HG03432 (cell line): Measurements from ENCODE around the gene GNG7.

Source experiments
- ATAC-seq: cut with Tn5 transposase; IDR thresholded peaks from one replicate; pipeline ENCODE4 v1.9.1; 2021; ENCODE audit warnings: mild to moderate bottlenecking, moderate library complexity; ENCODE audit not compliant: unreplicated experiment

The GNG7 gene

DNA sequence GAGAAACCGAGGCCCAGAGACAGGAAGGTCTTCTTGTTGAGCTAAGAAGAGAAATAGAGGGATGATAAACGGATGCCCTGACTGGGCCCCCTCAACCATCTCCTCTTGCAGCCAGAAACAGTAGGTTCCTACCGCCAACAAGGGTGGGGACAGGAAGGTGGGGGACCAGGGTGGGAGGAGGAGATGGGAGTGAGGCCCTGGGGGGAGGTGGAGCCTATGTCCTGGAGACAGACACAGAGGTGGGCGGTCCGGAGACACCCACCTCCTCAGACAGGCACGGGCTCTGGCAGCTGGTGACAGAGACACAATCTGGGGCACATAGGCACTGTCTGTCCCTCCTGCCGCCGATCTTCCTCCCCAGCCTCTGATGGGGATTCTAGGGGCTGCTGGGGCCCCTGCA is 209.6 kb downstream of the GNG7 start:
- no peak for ATAC-seq

DNA sequence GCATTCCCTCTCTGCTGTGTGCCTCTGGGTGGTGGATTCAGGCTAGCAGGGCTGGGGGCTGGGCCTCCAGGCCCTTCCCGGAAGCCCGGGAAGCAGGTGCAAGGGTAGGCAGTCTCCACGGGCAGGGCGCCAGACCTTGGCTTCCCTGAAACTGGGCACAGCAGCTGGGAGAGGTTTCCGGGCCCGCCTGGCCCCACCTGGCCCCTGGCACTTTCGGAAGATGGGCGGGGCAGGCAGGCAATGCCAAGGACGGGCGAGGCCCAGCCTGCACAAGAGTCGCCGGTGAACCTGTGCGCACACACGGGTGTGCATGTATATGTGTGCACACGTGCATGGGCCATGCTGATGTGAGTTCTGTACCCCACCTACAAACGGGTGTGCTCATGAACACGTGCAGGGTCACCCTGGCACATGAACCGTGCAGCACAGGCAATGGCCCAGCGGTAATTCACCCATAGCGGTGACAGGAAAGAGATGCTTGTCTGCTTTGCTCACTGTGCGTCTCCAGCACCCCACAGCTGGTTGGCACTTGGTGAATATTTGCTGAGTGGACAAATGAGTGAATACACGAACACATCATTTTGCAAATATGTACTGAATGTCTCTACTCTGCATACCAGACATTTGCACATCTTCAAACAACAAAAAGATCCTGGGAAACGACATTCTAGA is 211.2 kb downstream of the GNG7 start:
- no peak for ATAC-seq

DNA sequence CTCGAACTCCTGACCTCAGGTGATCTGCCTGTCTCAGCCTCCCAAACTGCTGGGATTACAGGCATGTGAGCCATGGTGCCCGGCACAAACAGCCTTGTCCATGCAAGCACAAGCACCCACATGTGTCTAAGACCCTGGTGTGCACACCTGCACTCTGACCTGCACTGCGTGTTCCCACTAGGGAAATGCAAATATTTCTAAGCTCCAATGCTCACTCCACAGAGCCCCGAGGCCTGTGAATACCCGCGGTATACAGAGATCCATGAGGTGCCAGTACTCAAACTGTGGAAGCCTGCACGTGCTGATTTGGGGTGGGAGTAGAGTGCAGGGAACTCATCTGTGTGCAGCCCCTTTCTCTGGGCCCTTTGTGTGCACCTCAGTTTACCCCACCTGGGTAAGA is 211.8 kb downstream of the GNG7 start:
- no peak for ATAC-seq

DNA sequence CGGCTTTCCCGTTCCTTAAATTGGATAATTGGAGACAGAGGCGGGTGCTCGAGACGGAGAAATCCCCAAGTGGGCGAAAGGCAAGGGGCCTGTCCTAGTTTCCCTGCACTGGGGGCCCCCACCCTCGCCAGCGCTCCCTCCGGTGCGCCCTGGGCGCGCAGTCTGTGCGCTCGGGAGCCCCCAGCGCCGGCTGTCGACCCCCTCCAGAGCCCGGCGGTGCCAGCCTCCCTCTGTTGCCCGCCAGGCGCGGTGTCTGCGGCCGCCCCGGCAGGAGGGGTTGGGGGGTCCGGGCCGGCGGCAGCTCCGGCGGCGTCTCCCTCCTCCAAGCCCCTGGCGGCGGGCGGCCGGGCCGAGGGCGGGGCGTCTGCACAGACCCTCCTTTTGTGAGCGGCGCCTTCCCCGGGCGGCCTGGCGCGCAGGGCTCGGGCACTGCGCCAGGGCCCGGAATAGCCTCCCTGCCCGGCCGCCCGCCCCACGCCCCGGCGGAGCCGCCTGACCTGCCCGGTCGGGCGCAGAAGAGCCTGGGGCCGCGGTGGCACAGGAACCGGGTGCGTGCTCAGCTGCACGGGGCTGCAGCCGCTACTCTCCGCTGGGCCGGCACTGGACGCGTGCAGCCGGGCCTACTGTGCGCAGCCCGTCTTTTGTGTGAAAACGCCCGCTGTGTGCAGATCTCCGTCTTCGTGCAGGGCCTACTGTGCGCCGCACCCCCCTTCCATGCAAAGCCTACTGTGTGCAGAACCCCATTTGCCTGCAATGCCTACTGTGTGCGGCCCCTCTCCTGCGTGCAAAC is 213.4 kb downstream of the GNG7 start:
- no peak for ATAC-seq

DNA sequence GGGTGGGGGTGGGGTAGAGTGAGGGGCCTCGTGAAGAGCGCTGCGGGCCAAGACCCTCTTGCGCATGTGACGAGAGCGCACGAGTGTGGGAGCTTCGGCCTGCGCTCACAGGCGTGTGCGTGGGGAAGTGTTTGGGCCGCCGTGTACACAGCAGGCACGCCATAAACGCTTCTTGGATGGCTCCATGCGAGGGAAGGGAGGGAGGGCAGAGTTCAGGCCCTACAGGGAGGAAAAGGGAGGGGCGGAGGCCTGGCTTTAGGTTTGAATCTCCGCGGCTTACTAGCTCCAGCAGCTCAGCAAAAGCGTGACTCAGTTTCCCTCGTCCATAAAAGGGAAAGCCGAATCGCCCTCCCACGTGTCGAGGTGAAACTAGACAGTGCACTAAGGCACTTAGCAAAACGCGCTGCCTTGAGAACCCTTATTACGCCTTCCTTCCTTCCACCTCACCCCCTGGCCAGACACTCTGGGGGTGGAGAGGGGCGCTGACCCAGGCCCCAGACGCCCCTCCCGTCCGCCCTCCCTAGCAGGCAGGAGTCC is 214.0 kb downstream of the GNG7 start:
- ATAC-seq: no peak

DNA sequence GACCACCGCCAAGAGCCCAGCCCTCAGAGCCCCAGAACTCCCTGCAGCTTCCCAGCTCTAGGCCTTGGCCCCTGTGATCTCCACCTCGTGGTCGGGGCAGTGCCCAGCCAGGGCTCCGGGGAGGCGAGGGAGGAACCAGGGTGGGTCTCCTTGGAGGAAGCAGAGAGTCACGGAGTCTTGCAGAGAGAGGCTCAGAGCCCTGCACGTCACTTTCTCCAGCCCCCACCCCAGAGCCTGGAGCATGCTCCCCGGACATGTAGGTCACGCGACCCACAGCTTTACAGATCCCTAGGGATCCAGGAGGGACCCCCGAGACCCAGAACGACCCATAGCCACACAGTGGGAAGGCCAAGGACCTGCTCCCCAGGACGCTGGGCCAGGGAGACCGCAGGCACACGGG is 214.7 kb downstream of the GNG7 start:
- no peak for ATAC-seq

DNA sequence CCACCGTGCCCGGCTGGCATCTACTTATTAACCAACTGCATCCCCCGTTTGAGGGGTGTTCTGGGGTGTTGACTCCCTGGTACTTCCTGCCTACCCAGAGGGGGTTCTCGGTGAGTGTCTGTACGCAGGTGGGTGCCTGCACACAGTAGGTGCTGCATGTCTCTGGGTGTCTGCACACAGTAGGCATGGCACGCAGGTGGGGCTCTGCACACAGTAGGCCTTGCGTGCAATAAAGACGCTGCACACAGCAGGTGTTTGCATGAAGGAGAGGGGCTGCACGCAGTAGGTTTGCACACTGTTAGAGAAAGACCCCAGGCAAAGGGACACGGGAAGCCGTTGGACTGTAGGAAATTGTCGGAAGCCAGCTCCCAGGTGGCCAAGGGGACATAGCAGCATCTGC is 215.4 kb downstream of the GNG7 start:
- ATAC-seq: no peak

DNA sequence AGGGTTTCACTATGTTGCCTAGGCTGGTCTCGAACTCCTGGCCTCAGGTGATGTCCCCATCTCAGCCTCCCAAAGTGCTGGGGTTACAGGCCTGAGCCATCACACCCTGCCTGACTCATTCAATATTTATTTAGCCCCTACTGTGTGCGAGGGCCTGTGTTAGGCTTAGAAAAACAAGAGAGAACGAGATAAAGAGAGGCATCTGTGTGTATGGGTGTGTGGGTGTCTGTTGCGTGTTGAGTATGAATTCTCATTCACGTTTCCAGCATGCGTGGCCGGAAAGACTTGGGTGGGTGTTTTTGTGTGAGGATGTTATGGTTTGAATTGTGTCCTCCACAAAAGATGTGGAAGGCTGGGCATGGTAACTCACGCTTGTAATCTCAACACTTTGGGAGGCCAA is 217.1 kb downstream of the GNG7 start:
- no peak for ATAC-seq

DNA sequence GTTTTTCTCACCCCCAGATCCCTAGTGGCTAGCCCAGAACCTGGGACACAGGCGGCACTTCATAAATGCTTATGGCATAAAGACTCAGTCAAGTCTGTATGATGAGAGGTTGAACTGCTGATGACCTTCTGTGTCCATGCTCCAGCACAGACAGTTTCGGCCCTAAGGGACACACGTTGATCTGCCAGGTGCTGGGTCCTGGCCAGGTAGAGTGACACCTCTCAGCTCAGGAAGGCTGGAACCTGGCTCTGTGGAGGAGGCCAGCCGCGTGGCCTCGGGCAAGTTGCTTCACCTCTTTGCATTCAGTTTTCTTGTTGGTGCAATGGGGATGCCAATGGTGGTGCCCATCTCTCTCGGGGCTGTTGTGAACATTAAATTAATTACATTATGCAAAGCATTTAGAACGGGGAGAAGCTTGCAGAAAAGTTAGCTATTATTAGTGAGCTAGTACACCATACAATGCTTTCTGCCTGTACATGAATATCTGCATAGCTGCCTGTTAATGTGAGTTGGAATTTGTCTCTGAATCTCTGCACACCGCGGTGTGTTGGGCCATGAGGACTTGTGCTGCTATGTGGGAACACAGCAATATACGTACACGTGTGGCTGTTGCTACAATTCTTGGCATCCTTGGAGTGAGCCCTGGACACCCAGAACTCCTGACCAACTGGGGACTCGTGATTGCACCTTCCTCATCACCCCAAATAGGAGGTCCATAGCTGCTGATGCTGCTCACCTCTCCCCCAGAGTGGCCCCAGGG is 218.1 kb downstream of the GNG7 start:
- ATAC-seq: no peak

DNA sequence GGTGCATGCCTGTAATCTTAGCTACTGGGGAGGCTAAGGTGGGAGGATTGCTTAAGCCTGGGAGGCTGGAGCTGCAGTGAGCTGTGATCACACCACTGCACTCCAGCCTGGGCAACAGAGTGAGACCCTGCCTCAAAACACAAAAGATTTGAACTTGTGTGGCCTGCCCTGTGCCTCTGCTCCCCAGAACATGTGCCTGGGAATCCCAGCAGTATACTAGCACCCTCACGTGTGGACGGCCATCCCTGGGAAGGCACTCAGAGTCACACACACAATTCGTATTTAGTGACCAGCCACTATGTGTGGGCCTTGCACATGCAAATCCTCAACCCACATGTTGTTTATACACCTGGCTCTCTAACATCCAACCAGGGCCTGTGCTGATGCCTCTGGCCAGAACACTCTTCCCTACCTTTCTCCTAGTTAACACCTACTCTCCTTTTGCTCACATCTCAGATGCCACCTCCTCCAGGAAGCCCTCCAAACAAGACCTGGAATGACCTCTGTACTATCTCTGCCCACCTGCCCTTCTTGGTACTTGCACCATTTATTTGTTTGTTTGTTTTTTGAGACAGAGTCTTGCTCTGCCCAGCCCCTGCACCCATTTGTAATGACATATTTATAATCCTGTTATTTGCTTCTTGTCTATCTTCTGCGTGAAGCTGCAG is 218.9 kb downstream of the GNG7 start:
- no peak for ATAC-seq

DNA sequence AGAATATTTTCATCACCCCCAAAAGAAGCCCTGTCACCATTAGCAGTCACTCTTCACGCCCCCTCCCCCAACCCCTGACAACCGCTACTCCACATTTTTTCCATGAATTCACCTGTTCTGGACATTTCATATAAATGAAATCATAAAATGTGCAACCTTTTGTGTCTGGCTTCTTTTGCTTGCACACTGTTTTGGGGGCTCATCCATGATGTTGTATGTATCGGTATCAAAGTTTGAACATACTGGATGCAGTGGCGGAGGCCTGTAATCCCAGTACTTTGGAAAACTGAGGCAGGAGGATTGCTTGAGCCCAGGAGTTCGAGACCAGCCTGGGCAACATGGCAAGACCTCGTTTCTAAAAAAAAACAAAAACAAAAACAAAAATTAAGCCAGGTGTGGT is 219.4 kb downstream of the GNG7 start:
- ATAC-seq: no peak

DNA sequence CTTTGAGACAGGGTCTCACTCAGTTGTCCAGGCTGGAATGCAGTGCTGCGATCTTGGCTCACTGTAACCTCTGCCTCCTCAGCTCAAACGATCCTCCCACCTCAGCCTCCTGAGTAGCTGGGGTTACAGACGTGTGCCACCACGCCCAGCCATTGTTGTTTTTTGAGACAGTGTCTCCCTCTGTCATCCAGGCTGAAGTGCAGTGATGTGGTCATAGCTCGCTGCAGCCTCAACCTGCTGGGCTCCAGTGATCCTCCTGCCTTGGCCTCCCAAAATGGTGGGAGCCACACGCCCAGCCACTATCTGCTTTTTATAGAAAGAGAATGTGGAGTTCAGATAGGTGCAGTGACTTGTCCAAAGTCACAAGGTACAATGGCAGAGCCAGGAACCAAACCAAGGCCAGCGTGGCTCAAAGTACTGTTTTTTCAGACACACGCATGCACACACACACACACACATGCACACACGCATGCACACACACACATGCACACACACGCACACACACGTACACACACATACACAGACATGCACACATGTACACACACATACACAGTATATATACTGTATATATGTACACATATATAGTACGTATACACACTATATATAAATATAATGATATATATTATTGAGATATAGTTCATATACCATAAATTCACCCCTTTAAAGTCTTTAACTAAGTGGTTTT is 220.0 kb downstream of the GNG7 start:
- no peak for ATAC-seq

DNA sequence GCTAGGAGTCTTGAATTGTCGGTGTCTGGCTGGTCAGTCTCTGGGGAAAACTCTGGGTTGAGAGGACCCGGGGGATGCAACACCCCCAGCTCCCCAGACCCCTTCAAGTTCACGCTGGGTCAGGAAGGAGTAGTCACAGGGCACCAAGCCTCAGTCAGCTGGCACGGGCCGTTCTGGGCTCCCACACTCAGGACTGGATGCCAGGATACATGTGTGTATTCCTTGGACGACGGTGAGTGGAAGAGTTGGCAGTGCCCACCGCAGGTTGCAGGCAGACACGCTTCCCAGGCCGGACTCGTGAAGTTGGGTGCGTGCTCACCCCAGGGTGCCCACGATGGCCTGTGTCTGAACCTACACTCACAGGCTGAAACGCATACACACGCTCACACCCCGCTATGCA is 221.0 kb downstream of the GNG7 start:
- ATAC-seq: no peak

DNA sequence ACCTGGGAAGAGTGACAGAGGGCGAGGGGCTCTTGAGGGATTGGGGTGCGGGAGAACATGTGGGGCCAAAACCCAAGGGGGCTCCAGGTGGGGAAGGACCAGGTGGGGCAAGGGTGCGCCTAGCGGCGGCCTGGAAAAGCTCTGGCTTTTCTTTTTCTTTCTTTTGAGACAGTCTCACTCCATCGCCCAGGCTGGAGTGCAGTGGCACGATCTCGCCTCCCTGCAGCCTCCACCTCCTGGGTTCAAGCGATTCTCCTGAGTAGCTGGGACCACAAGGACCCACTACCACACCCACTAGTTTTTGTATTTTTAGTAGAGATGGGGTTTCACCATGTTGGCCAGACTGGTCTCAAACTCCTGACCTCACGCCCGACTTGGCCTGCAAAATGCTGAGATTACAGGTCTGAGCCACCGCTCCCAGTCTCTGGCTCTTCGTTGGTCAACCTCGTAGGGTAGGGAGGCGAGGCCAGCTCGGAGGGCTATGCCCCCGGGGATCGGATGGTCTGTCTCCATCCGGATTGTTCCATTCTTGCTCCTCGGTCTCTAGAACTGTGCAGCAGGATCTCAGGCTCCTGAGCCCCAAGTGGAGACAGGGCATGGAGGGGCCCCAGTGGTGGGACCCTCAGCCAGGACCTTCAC is 222.8 kb downstream of the GNG7 start:
- no peak for ATAC-seq

DNA sequence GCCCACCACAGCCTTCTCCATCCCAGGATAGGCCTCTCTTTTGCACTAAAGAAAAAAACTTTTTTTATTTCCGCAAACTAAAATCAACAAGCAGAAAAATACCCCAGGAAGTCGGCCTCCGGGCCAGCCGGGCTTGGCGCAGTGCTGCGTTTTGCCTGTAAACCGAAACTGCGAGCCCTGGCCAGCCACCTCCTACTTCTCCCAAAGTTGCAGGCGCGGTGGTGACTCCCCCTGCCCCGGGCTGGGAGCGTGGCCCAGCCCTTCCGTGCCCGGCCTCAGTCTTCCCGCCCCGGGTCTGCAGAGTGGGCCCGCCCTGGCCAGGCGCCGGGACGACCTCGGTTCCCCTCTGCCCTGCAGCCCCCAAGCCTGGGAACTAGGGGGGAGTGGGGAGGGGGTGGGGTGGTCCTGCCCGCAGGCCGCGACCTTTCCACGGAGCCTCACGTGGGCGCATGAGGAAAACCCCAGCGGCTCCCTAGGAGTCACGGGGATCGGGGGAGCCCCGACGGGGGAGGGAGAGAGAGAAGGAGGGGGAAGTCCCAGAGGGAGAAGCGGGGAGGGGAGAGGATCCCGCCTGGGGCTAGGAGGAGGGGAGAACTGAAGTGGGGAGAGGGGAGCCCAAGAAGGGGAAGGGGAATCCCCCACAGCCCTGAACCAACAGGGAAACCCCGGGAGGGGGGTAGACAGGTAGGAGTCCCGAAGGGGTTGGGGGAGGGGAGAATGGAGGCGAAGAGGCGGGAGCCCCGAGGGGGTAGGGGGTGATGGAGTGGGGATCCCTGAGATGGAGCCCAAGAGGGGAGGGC is 223.5 kb downstream of the GNG7 start:
- no peak for ATAC-seq

DNA sequence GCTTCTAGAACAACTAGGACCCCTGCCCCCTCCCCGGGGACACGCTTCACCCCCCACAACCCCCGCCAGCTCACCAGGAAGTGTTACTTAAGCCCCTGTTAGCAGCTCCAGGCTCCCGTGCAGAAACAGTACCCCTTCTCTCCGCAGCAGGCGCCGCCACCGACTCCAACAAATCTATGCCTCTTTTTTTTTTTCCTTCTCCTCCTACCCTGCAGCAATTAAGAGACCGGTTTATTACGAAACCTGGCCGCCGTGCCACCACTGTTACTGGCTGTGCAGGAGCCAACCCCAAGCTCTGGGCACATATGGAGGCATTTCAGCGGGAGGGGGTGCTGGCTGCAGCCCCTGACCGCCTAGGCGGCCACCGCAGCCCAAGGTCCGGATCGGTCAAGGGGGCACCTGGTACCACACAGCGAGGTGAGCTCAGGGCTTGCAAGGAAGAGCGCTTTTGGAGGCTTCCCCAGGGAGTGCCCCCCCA is 224.2 kb downstream of the GNG7 start:
- no peak for ATAC-seq

DNA sequence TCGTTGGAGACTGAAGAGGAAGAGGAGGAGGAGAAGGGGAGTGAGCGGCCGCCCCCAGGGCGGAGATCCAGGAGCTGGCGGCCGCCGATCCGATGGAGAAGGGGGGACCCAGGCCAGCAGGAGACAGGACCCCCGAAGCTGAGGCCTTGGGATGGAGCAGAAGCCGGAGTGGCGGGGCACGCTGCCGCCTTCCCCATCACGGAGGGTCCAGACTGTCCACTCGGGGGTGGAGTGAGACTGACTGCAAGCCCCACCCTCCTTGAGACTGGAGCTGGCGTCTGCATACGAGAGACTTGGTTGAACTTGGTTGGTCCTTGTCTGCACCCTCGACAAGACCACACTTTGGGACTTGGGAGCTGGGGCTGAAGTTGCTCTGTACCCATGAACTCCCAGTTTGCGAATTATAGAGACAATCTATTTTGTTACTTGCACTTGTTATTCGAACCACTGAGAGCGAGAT is 224.7 kb downstream of the GNG7 start:
- ATAC-seq: no peak

DNA sequence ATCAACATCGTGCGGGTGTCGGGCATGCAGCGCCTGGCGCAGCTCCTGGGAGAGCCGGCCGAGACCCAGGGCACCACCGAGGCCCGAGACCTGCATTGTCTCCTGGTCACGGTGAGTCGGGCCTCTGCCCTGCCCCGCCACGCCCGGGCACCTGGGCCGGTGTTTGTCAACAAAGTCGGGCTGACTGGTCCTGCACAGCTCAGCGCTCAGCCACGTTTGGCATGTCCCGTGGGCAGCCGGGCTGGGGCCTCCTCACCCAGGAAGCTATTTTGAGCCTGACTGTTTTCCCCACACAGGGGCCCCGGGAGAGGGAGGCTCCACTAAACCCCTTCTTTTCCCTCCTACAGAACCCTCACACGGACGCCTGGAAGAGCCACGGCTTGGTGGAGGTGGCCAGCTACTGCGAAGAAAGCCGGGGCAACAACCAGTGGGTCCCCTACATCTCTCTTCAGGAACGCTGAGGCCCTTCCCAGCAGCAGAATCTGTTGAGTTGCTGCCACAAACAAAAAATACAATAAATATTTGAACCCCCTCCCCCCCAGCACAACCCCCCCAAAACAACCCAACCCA is 225.3 kb downstream of the GNG7 start:
- ATAC-seq: no peak
